Esophagus squamous epithelium (tissue), 4 donors: Measurements from ENCODE around the gene SGPP1.

Experiments
- POLR2A ChIP-seq, 4 donors: fragments of 450-650 bp; IDR thresholded peaks; one replicate each; pipeline ENCODE4 v1.6.1; 2017; ENCODE audit warnings: antibody characterized with exemption in 4 of 4, mild to moderate bottlenecking in 4 of 4, moderate library complexity in 3 of 4
- TF ChIP-seq, protein P1 (sequence below), 6 experiments: fragments of 450-650 bp in 4 of 6; fragments of 200-600 bp in 2 of 6; sonication (generic) in 2 of 6; IDR thresholded peaks; one replicate each; pipeline ENCODE4 v1.5.1; 2016 to 2019; ENCODE audit warnings: antibody characterized with exemption in 6 of 6, mild to moderate bottlenecking in 4 of 6, moderate library complexity in 4 of 6

DNA sequence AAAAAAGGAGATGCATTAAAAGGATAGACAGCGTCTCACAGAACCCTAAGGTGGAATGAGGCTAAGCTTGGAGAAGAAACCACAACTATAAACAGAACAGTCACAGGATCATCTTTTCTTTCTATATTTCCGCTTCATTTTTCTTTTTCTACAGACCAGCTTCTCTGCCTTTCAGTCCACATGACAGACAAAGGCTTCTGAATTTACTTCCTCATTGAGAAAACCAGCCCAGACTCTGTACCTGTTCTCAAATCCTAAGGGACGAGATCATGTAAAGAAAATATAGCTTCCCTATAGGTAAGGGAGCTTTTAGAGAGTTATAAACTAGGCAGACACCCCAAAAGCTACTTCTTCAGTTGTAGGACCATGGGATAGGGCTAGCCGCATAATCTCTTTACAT lies 17.4 kb downstream of the SGPP1 start:
- TF ChIP-seq, protein P1, sequence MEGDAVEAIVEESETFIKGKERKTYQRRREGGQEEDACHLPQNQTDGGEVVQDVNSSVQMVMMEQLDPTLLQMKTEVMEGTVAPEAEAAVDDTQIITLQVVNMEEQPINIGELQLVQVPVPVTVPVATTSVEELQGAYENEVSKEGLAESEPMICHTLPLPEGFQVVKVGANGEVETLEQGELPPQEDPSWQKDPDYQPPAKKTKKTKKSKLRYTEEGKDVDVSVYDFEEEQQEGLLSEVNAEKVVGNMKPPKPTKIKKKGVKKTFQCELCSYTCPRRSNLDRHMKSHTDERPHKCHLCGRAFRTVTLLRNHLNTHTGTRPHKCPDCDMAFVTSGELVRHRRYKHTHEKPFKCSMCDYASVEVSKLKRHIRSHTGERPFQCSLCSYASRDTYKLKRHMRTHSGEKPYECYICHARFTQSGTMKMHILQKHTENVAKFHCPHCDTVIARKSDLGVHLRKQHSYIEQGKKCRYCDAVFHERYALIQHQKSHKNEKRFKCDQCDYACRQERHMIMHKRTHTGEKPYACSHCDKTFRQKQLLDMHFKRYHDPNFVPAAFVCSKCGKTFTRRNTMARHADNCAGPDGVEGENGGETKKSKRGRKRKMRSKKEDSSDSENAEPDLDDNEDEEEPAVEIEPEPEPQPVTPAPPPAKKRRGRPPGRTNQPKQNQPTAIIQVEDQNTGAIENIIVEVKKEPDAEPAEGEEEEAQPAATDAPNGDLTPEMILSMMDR (IDR thresholded peaks at IDR 0.05): no peak
- no peak for TF ChIP-seq POLR2A (IDR thresholded peaks at IDR 0.05)
